ENCODE data around the gene ANO4.

- TF ChIP-seq CTCF (IDR thresholded peaks at IDR 0.05; ENCODE audit: borderline replicate concordance, extremely low read depth, low read length, poor library complexity, severe bottlenecking): no peak
- no peak for TF ChIP-seq EZH2 (IDR thresholded peaks at IDR 0.05; ENCODE audit: borderline replicate concordance, low read depth, low read length, severe bottlenecking)
These were observed 243.8 kb downstream of the ANO4 start for GRCh38 chr12:101038289-101038871.
